Measurements from ENCODE around the gene TBCA.
"Not testable (repeated sequence)": the region's sequence is repeated elsewhere in the genome, so short reads cannot be mapped to it uniquely, and the experiment has no call there.

DNA sequence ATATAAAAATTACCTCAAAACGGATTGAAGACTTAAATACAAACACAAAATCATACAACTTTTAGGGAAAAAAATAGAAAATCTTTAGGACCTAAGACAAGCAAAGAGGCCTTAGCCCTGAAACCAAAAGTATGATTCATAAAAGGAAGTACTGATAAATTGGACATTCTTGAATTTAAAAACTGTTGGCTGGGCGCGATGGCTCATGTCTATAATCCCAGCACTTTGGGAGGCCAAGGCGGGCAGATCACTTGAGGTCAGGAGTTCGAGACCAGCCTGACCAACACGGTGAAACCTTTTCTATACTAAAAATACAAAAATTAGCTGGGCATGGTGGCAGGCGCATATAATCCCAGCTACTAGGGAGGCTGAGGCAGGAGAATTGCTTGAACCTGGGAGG lies 76.6 kb downstream of the TBCA start:
- TF ChIP-seq POLR2AphosphoS5 (IDR thresholded peaks at IDR 0.05; ENCODE audit: low read depth); REST (IDR thresholded peaks at IDR 0.05; ENCODE audit: unreplicated experiment); EZH2phosphoT487 (IDR thresholded peaks at IDR 0.05; ENCODE audit: unreplicated experiment); JUNB (IDR thresholded peaks at IDR 0.05; ENCODE audit: unreplicated experiment); ZNF331 (CRISPR knock-in tag; IDR thresholded peaks at IDR 0.05; ENCODE audit: low read depth); STAT1 (IDR thresholded peaks at IDR 0.05; ENCODE audit: unreplicated experiment); EZH2 (IDR thresholded peaks at IDR 0.05; ENCODE audit: low read depth, unreplicated experiment); CREB1 (CRISPR knock-in tag; IDR thresholded peaks at IDR 0.05; ENCODE audit: low read depth); ETS1 (IDR thresholded peaks at IDR 0.05); ZNF114 (CRISPR knock-in tag; IDR thresholded peaks at IDR 0.05); ZNF462 (CRISPR knock-in tag; IDR thresholded peaks at IDR 0.05); NANOG (IDR thresholded peaks at IDR 0.05; ENCODE audit: borderline replicate concordance): not testable (repeated sequence)
- TF ChIP-seq, protein P1, sequence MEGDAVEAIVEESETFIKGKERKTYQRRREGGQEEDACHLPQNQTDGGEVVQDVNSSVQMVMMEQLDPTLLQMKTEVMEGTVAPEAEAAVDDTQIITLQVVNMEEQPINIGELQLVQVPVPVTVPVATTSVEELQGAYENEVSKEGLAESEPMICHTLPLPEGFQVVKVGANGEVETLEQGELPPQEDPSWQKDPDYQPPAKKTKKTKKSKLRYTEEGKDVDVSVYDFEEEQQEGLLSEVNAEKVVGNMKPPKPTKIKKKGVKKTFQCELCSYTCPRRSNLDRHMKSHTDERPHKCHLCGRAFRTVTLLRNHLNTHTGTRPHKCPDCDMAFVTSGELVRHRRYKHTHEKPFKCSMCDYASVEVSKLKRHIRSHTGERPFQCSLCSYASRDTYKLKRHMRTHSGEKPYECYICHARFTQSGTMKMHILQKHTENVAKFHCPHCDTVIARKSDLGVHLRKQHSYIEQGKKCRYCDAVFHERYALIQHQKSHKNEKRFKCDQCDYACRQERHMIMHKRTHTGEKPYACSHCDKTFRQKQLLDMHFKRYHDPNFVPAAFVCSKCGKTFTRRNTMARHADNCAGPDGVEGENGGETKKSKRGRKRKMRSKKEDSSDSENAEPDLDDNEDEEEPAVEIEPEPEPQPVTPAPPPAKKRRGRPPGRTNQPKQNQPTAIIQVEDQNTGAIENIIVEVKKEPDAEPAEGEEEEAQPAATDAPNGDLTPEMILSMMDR (conservative IDR thresholded peaks at IDR 0.05; ENCODE audit: low read depth in 2 of 2), result not testable (repeated sequence)
